HCT116 (cell line): ENCODE measurements around the gene TGFBR3. TPM values are rescaled to one million over a fixed set of nuclear protein-coding genes. Genes with fewer than 3 reads are reported as not detected.

ENCODE experiments used
- ATAC-seq: fragments of 200-7000 bp; cut with Tn5 transposase; 2 replicates; pipeline ENCODE4 v1.9.1; 2020; ENCODE audit warnings: mild to moderate bottlenecking, moderate library complexity
- BruUV-seq: library from RNA; stranded (reverse); fragments of 400-500 nt; replicated peaks from 2 replicates; lab custom pipeline; 2021; lab: Mats Ljungman, UMichigan
- CTCF ChIA-PET: fragments of 300-600 bp; sonication (Branson Sonifier 250); formaldehyde crosslinking; loops from one replicate; lab custom pipeline; 2021; ENCODE audit warnings: antibody characterized with exemption; lab: Charles Lee
- POLR2A ChIA-PET: fragments of 300-600, 350-600 bp; sonication (Branson Sonifier 250); formaldehyde crosslinking; loops from one replicate; lab custom pipeline; 2021; ENCODE audit warnings: antibody characterized with exemption; lab: Charles Lee
- RAD21 ChIA-PET, 2 experiments: fragments of 300-600 bp; sonication (Branson Sonifier 250); formaldehyde crosslinking; loops; one replicate each; lab custom pipeline; 2023; ENCODE audit warnings: low total read pairs in 2 of 2; ENCODE audit not compliant: uncharacterized antibody in 2 of 2, unreplicated experiment in 2 of 2, low non-redundant PET in 1 of 2; lab: Charles Lee
- DNase-seq: peaks from one replicate; pipeline ENCODE4 v3.0.0-alpha.2; 2010; ENCODE audit warnings: low read depth, low spot score
- H2AFZ ChIP-seq: fragments of 200-600 bp; shearing (Covaris generic), sonication (generic); 2 replicates; pipeline ENCODE4 v1.6.1; 2017; ENCODE audit warnings: low read depth, mixed run types, mixed read lengths, antibody characterized with exemption, low read length; ENCODE audit not compliant: poor library complexity, severe bottlenecking
- H3K27ac ChIP-seq: 2 replicates; pipeline ENCODE4 v1.5.1; 2012; ENCODE audit warnings: low read depth, low read length
- H3K27me3 ChIP-seq: fragments of 200-600 bp; sonication (generic); 2 replicates; pipeline ENCODE4 v1.6.1; 2016; ENCODE audit warnings: mixed run types, low read length, mixed read lengths; ENCODE audit not compliant: insufficient read depth
- H3K36me3 ChIP-seq, 2 experiments: fragments of 200-500 bp in 1 of 2; fragments of 200-600 bp in 1 of 2; sonication (Bioruptor generic) in 1 of 2; sonication (generic) in 1 of 2; 2 replicates each; pipeline versions ENCODE4 v1.5.1 to v1.6.1; 2014 to 2016; ENCODE audit warnings: low read length in 2 of 2, inconsistent platforms in 1 of 2, mixed read lengths in 1 of 2, mixed run types in 1 of 2; ENCODE audit not compliant: insufficient read depth in 2 of 2, control insufficient read depth in 1 of 2
- H3K4me1 ChIP-seq, 2 experiments: fragments of 200-600 bp in 1 of 2; sonication (generic) in 1 of 2; 2 replicates each; pipeline versions ENCODE4 v1.5.1 to v1.6.1; 2012 to 2017; ENCODE audit warnings: low read length in 2 of 2, inconsistent platforms in 1 of 2, mild to moderate bottlenecking in 1 of 2, mixed read lengths in 1 of 2, mixed run types in 1 of 2, moderate library complexity in 1 of 2; ENCODE audit not compliant: insufficient read depth in 2 of 2, control insufficient read depth in 1 of 2
- H3K4me2 ChIP-seq: fragments of 200-600 bp; sonication (generic); 2 replicates; pipeline ENCODE4 v1.6.1; 2017; ENCODE audit warnings: mixed run types, low read length, mixed read lengths
- H3K4me3 ChIP-seq, 2 experiments: fragments of 200-600 bp in 1 of 2; sonication (generic) in 1 of 2; replicated peaks in 1 of 2; 2 replicates each; pipeline ENCODE4 v1.5.1; 2011 to 2016; ENCODE audit warnings: low read length in 2 of 2, control low read depth in 1 of 2, low read depth in 1 of 2, mild to moderate bottlenecking in 1 of 2, mixed read lengths in 1 of 2, mixed run types in 1 of 2
- H3K79me2 ChIP-seq: fragments of 200-600 bp; sonication (generic); 2 replicates; pipeline ENCODE4 v1.6.1; 2017; ENCODE audit warnings: mild to moderate bottlenecking, mixed run types, low read length, moderate library complexity, mixed read lengths; ENCODE audit not compliant: insufficient read depth
- H3K9ac ChIP-seq: fragments of 200-600 bp; sonication (generic); 2 replicates; pipeline ENCODE4 v1.6.1; 2016; ENCODE audit warnings: low read length, mixed read lengths
- H3K9me2 ChIP-seq: fragments of 200-600 bp; sonication (generic), shearing (Covaris generic); 2 replicates; pipeline ENCODE4 v1.6.1; 2017; ENCODE audit warnings: mixed run types, mild to moderate bottlenecking, moderate library complexity; ENCODE audit not compliant: insufficient read depth
- H3K9me3 ChIP-seq, 2 experiments: fragments of 200-500 bp in 1 of 2; fragments of 200-600 bp in 1 of 2; sonication (Bioruptor generic) in 1 of 2; sonication (generic) in 1 of 2; 2 replicates each; pipeline ENCODE4 v1.6.1; 2014 to 2017; ENCODE audit warnings: low read length in 2 of 2, mixed read lengths in 2 of 2, inconsistent platforms in 1 of 2, low read depth in 1 of 2, mild to moderate bottlenecking in 1 of 2, mixed run types in 1 of 2, moderate library complexity in 1 of 2; ENCODE audit not compliant: control insufficient read depth in 1 of 2, insufficient read depth in 1 of 2
- H4K20me1 ChIP-seq: fragments of 200-600 bp; sonication (generic), shearing (Covaris generic); 2 replicates; pipeline ENCODE4 v1.6.1; 2017; ENCODE audit warnings: mixed run types, mild to moderate bottlenecking, moderate library complexity; ENCODE audit not compliant: insufficient read depth
- CEBPB ChIP-seq: IDR thresholded peaks from 2 replicates; pipeline ENCODE4 v1.6.1; 2012; ENCODE audit warnings: low read depth
- ELF1 ChIP-seq: IDR thresholded peaks from 2 replicates; pipeline ENCODE4 v1.6.1; 2012; ENCODE audit warnings: low read depth, borderline replicate concordance
- EZH2phosphoT487 ChIP-seq: fragments of 200-600 bp; IDR thresholded peaks from 2 replicates; pipeline ENCODE4 v1.6.1; 2018; ENCODE audit warnings: antibody characterized with exemption, borderline replicate concordance
- FOSL1 ChIP-seq: IDR thresholded peaks from 2 replicates; pipeline ENCODE4 v1.6.1; 2012; ENCODE audit warnings: low read depth
- JUND ChIP-seq: IDR thresholded peaks from 2 replicates; pipeline ENCODE4 v1.6.1; 2012
- MAX ChIP-seq: IDR thresholded peaks from 2 replicates; pipeline ENCODE4 v1.6.1; 2012
- POLR2A ChIP-seq: IDR thresholded peaks from 2 replicates; pipeline ENCODE4 v1.7.0; 2011; ENCODE audit warnings: borderline replicate concordance; ENCODE audit not compliant: insufficient read depth, insufficient read length; ENCODE audit errors: extremely low read depth
- POLR2AphosphoS5 ChIP-seq: IDR thresholded peaks from 2 replicates; pipeline ENCODE4 v1.6.1; 2011; ENCODE audit warnings: mild to moderate bottlenecking, low read depth, low read length, moderate library complexity
- RAD21 ChIP-seq: IDR thresholded peaks from 2 replicates; pipeline ENCODE4 v1.6.1; 2012; ENCODE audit warnings: low read depth, mild to moderate bottlenecking
- SIN3A ChIP-seq: IDR thresholded peaks from 2 replicates; pipeline ENCODE4 v1.6.1; 2012; ENCODE audit warnings: low read depth
- SP1 ChIP-seq: IDR thresholded peaks from 2 replicates; pipeline ENCODE4 v1.6.1; 2012; ENCODE audit warnings: low read depth
- SRF ChIP-seq: IDR thresholded peaks from 2 replicates; pipeline ENCODE4 v1.6.1; 2012; ENCODE audit warnings: low read depth
- TCF7L2 ChIP-seq: IDR thresholded peaks from 2 replicates; pipeline ENCODE4 v1.7.0; 2011; ENCODE audit warnings: borderline replicate concordance, inconsistent platforms; ENCODE audit not compliant: insufficient read depth, insufficient read length; ENCODE audit errors: extremely low read depth
- ZBTB33 ChIP-seq: IDR thresholded peaks from 2 replicates; pipeline ENCODE4 v1.6.1; 2011; ENCODE audit warnings: mild to moderate bottlenecking, low read length, moderate library complexity; ENCODE audit not compliant: insufficient replicate concordance; ENCODE audit errors: extremely low read depth
- ZFX ChIP-seq: fragments of 450-650 bp; IDR thresholded peaks from 2 replicates; pipeline ENCODE4 v1.6.1; 2017
- ZNF274 ChIP-seq: fragments of 200-500 bp; sonication (Bioruptor generic); IDR thresholded peaks from 2 replicates; pipeline ENCODE4 v1.6.1; 2014; ENCODE audit warnings: mild to moderate bottlenecking, low read depth, low read length, inconsistent platforms
- intact Hi-C: fragments of 100-400 bp; cut with micrococcal nuclease; formaldehyde crosslinking; loops from 2 replicates; pipeline ENCODE4 v1.10.0; 2022
- total RNA-seq: library from RNA; stranded (reverse); gene quantifications from one replicate; pipeline ENCODE4 v1.2.1, GENCODE V29; 2021; ENCODE audit not compliant: unreplicated experiment
- TF ChIP-seq, protein P1 (sequence below), 3 experiments: fragments of 200-600 bp in 1 of 3; sonication (generic) in 1 of 3; IDR thresholded peaks in 2 of 3; conservative IDR thresholded peaks in 1 of 3; 2 replicates each; pipeline ENCODE4 v1.5.1; 2012 to 2017; ENCODE audit warnings: low read depth in 2 of 3, low read length in 2 of 3, antibody characterized with exemption in 1 of 3, borderline replicate concordance in 1 of 3, control low read depth in 1 of 3, mild to moderate bottlenecking in 1 of 3, mixed read lengths in 1 of 3, mixed run types in 1 of 3, moderate library complexity in 1 of 3; ENCODE audit not compliant: insufficient read depth in 1 of 3

Gene TGFBR3
- total RNA-seq, 1 experiment from 2014 or later, result 7.1 TPM

DNA sequence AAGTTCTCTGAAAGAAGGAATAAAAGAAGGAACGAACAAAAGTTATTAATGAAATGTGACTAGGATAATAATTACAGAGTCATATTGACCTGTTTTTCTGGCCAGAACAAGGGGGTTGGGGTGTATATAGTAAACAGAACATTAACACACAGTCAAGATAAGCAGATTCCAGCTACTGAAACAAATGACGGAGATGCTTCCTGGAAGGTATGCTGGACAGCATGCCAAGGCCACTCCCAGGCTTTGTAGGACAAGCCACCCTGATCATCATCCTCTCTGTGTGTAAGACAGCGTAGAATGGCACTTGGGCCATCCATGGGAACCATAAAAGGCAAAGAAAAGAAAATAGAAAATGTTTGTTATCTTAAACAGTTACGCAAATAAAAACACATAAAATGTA, 120.7 kb downstream of the TGFBR3 start (continued):
- no peak for TF ChIP-seq JUND
- no peak for TF ChIP-seq EZH2phosphoT487
- no peak for TF ChIP-seq ZNF274
- TF ChIP-seq ZFX, result no peak

- intact Hi-C loops, result no loop called here
- BruUV-seq, result no TSS peak
These were observed 121.4 kb downstream of the TGFBR3 start for GRCh38 chr1:91764471-91765115.

More at GRCh38 chr1:91764471-91765115, 121.4 kb downstream of the TGFBR3 start:
- Histone ChIP-seq H3K4me3 (no peak overlapping the region), H3K27me3 (no peaks in the 10 kb centered on the region), H3K27ac (no peak overlapping the region), H4K20me1 (no peaks in the 10 kb centered on the region), H2AFZ (no peak overlapping the region), H3K9ac (no peak overlapping the region), H3K36me3 (no peaks in the 10 kb centered on the region), H3K4me2 (no peak overlapping the region)
- DNase-seq, result no peak
- POLR2A ChIA-PET, result no interaction called here
- ATAC-seq, result no peak
- RAD21 ChIA-PET, result interaction anchor here in 1 of 2 experiments (0.6 kb wide), 1 partner anchor 243 kb away, joined by 3 read pairs; no protein-coding TSS in a partner anchor
- TF ChIP-seq ZFX (no peak), MAX (no peak), FOSL1 (no peak), ELF1 (no peak), TCF7L2 (no peak), SIN3A (no peak), ZNF274 (no peak), RAD21 (no peak), JUND (no peak), CEBPB (no peak), ZBTB33 (no peak), SRF (no peak), SP1 (no peak), POLR2A (no peak), POLR2AphosphoS5 (no peak)
- TF ChIP-seq, protein P1, sequence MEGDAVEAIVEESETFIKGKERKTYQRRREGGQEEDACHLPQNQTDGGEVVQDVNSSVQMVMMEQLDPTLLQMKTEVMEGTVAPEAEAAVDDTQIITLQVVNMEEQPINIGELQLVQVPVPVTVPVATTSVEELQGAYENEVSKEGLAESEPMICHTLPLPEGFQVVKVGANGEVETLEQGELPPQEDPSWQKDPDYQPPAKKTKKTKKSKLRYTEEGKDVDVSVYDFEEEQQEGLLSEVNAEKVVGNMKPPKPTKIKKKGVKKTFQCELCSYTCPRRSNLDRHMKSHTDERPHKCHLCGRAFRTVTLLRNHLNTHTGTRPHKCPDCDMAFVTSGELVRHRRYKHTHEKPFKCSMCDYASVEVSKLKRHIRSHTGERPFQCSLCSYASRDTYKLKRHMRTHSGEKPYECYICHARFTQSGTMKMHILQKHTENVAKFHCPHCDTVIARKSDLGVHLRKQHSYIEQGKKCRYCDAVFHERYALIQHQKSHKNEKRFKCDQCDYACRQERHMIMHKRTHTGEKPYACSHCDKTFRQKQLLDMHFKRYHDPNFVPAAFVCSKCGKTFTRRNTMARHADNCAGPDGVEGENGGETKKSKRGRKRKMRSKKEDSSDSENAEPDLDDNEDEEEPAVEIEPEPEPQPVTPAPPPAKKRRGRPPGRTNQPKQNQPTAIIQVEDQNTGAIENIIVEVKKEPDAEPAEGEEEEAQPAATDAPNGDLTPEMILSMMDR (IDR thresholded peaks at IDR 0.05 in 2 of 3, conservative IDR thresholded peaks at IDR 0.05 in 1 of 3; ENCODE audit: borderline replicate concordance in 1 of 3, insufficient read depth in 1 of 3, low read depth in 2 of 3, low read length in 2 of 3), result no peak
- TF ChIP-seq, all 23 proteins: peak for 0
- Histone ChIP-seq H3K79me2 (no peaks in the 10 kb centered on the region), H3K9me3 (no peaks in the 10 kb centered on the region), H3K9me2 (no peaks in the 10 kb centered on the region), H3K4me1 (peaks cover 0 to 10% of the 10 kb centered on the region in 2 experiments; a peak in 1 of 4 replicates)
- CTCF ChIA-PET, result no interaction called here
